ENCODE results near the gene UBQLN4. TPM values are rescaled to one million over a fixed set of nuclear protein-coding genes. Genes with fewer than 3 reads are reported as not detected.

The UBQLN4 gene
- total RNA-seq, 4 donors from 2014 or later, result 16.3 to 22.5 (median 21.4) TPM

DNA sequence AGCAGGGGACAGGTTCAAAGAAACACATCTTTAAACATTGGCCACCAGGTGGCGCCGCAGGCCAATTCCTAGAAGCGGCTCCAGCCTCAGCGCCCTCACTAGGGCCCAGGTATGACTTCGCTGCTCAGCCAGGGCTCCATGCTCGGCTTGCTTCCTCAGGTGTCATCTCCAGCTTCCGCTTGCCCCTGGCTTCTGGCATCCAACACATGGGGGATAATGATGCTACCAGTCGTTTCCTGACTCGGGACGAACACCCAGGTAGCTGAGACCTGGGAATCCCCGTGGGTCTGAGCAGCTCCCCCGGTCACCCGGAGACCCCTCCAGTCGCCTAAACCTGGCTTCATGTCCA, 37.2 kb upstream of the UBQLN4 start:
- no peaks in the 10 kb centered on the region for H3K9me3 ChIP-seq
- DNase-seq, result peak; percentile 86 to 95 (median 92)
- no peaks in the 10 kb centered on the region for H3K27me3 ChIP-seq
- H3K4me1 ChIP-seq, result peaks cover 0 to 6% (median 3%) of the 10 kb centered on the region in 4 donors
- TF ChIP-seq POLR2A (IDR thresholded peaks at IDR 0.05), result no peak
- TF ChIP-seq, protein P1, sequence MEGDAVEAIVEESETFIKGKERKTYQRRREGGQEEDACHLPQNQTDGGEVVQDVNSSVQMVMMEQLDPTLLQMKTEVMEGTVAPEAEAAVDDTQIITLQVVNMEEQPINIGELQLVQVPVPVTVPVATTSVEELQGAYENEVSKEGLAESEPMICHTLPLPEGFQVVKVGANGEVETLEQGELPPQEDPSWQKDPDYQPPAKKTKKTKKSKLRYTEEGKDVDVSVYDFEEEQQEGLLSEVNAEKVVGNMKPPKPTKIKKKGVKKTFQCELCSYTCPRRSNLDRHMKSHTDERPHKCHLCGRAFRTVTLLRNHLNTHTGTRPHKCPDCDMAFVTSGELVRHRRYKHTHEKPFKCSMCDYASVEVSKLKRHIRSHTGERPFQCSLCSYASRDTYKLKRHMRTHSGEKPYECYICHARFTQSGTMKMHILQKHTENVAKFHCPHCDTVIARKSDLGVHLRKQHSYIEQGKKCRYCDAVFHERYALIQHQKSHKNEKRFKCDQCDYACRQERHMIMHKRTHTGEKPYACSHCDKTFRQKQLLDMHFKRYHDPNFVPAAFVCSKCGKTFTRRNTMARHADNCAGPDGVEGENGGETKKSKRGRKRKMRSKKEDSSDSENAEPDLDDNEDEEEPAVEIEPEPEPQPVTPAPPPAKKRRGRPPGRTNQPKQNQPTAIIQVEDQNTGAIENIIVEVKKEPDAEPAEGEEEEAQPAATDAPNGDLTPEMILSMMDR (IDR thresholded peaks at IDR 0.05), result peak; percentile 70 to 92 (median 88)
- H3K27ac ChIP-seq, result no peak overlapping the region
- no peaks in the 10 kb centered on the region for H3K36me3 ChIP-seq
- no peak overlapping the region for H3K4me3 ChIP-seq

DNA sequence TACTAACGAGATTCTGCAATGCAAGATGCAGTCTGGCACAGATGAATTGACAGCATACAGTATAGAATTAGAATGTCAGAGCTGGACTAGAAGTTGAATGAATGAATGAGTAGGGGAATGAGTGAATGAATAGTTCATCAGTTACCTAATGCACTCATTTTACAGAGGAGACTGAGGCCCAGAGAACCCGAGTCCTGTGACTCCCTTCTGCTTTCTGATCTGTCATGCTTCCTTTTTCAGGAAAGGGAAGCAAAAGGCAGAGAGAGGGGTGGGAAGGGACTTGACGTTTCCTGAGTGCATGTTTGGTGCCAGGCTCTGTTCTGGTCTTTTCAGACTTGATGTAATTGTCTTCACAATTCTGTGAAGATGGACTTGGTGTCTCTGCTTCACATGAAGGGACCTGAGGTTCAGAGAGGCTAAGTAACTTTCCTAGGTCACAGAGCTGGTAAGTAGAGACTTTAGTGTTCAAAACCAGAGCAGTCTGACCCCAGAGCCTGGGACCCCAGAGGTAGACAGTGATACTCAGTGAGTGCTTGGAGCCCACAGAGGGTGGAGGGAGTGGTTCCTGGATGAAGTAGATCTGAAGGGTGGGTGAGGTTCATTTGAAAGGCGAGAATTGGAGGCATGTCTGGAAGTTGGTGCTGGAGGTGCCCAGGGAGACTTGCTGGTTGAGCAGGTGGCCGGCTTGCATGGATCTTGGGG, 36.7 kb upstream of the UBQLN4 start:
- Histone ChIP-seq H3K9me3 (no peaks in the 10 kb centered on the region), H3K4me3 (no peak overlapping the region), H3K27ac (no peak overlapping the region), H3K36me3 (no peaks in the 10 kb centered on the region), H3K4me1 (peaks cover 0 to 6% (median 2%) of the 10 kb centered on the region in 4 donors), H3K27me3 (no peaks in the 10 kb centered on the region)
- TF ChIP-seq, protein P1 (IDR thresholded peaks at IDR 0.05), result no peak
- TF ChIP-seq POLR2A (IDR thresholded peaks at IDR 0.05), result no peak
- DNase-seq, result no peak

- peaks cover 0 to 6% (median 2%) of the 10 kb centered on the region in 4 donors for H3K4me1 ChIP-seq
- TF ChIP-seq, protein P1 (IDR thresholded peaks at IDR 0.05), result no peak
- no peak for TF ChIP-seq POLR2A (IDR thresholded peaks at IDR 0.05)
- no peaks in the 10 kb centered on the region for H3K9me3 ChIP-seq
- H3K36me3 ChIP-seq, result no peaks in the 10 kb centered on the region
- DNase-seq, result no peak
- no peak overlapping the region for H3K4me3 ChIP-seq
- H3K27ac ChIP-seq, result no peak overlapping the region
- no peaks in the 10 kb centered on the region for H3K27me3 ChIP-seq
Observed at GRCh38 chr1:156089704-156090103, 36.1 kb upstream of the UBQLN4 start.

DNA sequence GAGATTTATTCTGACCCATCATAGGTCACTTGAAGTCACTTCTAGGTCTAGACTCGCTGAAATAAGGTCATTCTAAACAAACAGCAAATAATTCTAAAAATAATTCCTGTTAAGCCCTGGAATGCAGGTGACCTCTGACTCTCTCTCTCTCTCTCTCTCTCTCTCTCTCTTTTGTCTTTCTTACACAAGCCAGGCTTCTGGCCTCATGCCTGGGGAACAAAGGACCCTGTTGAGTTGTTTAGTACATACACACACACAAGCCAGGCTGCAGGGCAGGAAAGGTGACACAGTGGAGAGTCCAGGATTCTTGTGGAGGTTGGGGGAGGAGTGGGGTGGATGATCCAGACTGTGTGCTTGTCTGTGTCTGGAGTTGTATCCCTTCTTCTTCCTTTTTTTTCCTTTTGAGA, 32.7 kb upstream of the UBQLN4 start:
- no peak for TF ChIP-seq POLR2A (IDR thresholded peaks at IDR 0.05)
- TF ChIP-seq, protein P1 (IDR thresholded peaks at IDR 0.05), result no peak
- H3K4me3 ChIP-seq, result no peak overlapping the region
- no peaks in the 10 kb centered on the region for H3K9me3 ChIP-seq
- H3K4me1 ChIP-seq, result peaks cover 0 to 22% (median 8%) of the 10 kb centered on the region in 4 donors
- no peak overlapping the region for H3K27ac ChIP-seq
- no peaks in the 10 kb centered on the region for H3K27me3 ChIP-seq
- no peak for DNase-seq
- no peaks in the 10 kb centered on the region for H3K36me3 ChIP-seq

- Histone ChIP-seq H3K4me3 (no peak overlapping the region), H3K27ac (no peak overlapping the region), H3K9me3 (no peaks in the 10 kb centered on the region), H3K4me1 (peaks cover 0 to 17% (median 6%) of the 10 kb centered on the region in 4 donors), H3K27me3 (no peaks in the 10 kb centered on the region), H3K36me3 (no peaks in the 10 kb centered on the region)
- no peak for DNase-seq
- no peak for TF ChIP-seq POLR2A (IDR thresholded peaks at IDR 0.05)
- TF ChIP-seq, protein P1 (IDR thresholded peaks at IDR 0.05), result no peak
Observed at GRCh38 chr1:156083800-156084790, 30.5 kb upstream of the UBQLN4 start.
